Measurements from ENCODE around the gene DYRK1B. TPM values are rescaled to one million over a fixed set of nuclear protein-coding genes. Genes with fewer than 3 reads are reported as not detected.

DYRK1B gene
- polyA plus RNA-seq, 1 of the 3 experiments (the other 2 are of a cell fraction), result 17.2 TPM

DNA sequence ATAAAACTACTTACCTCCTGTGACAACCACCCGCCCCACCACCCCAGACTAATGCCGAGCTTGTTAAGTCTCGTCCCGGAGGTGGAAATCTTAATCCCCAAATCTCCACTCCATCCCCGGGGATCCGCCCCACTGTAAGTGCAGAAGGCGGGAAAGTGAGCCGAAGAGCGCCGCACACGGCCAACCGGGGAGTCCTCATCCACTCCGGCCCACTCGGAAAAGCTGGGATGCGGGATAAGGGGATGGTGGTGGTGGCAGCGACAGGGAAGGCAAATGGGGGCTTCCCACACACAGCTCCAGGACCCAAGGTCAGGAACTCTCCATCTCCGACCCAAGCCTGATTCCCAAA is 11.6 kb upstream of the DYRK1B start (continued):
- TF ChIP-seq, protein P1, sequence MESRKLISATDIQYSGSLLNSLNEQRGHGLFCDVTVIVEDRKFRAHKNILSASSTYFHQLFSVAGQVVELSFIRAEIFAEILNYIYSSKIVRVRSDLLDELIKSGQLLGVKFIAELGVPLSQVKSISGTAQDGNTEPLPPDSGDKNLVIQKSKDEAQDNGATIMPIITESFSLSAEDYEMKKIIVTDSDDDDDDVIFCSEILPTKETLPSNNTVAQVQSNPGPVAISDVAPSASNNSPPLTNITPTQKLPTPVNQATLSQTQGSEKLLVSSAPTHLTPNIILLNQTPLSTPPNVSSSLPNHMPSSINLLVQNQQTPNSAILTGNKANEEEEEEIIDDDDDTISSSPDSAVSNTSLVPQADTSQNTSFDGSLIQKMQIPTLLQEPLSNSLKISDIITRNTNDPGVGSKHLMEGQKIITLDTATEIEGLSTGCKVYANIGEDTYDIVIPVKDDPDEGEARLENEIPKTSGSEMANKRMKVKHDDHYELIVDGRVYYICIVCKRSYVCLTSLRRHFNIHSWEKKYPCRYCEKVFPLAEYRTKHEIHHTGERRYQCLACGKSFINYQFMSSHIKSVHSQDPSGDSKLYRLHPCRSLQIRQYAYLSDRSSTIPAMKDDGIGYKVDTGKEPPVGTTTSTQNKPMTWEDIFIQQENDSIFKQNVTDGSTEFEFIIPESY (IDR thresholded peaks at IDR 0.05; ENCODE audit: borderline replicate concordance, low read depth), result no peak
- TF ChIP-seq, protein P2, sequence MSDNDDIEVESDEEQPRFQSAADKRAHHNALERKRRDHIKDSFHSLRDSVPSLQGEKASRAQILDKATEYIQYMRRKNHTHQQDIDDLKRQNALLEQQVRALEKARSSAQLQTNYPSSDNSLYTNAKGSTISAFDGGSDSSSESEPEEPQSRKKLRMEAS (IDR thresholded peaks at IDR 0.05; ENCODE audit: low read depth), result peak; percentile 42; the same call in 1 of the 2 replicates
- no peak for TF ChIP-seq FOSL2 (IDR thresholded peaks at IDR 0.05; ENCODE audit: borderline replicate concordance, low read depth)

DNA sequence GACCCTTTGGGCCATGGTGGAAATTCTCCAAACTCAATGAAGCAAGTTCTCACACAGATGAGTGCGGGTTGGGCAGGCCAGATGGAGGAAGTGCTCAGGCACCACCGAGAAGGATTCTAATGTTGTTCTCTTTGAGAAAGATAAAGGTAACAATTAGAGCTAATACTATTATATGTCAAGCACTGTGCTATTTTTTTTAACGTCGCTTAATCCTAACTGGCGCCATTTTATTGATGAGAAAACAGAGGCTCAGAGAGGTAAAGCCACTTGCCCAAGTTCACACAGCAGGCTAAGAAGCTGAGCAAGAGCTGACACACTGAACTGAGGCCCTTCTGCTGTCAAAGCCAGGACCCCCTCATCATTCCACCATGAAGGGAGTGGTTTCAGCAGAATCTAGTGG is 11.2 kb upstream of the DYRK1B start:
- Histone ChIP-seq H3K9me2 (no peaks in the 10 kb centered on the region), H4K20me1 (ENCODE audit: insufficient read depth) (peaks cover 14% of the 10 kb centered on the region), H3F3A (replicated peaks; ENCODE audit: insufficient read depth) (no peaks in the 10 kb centered on the region), H3K4me2 (peak overlapping the region; percentile 94), H3K9ac (peak overlapping the region; percentile 86), H2AFZ (ENCODE audit: low read depth) (peak overlapping the region; percentile 17; the same call in 1 of the 2 replicates), H3K79me2 (ENCODE audit: insufficient read depth) (peaks cover 60% of the 10 kb centered on the region), H3K36me3 (replicated peaks in 1 of 2; ENCODE audit: control insufficient read depth in 1 of 2, insufficient read depth in 2 of 2, low read length in 1 of 2) (peaks cover 0 to under 1% of the 10 kb centered on the region in 2 experiments), H3K27me3 (ENCODE audit: insufficient read depth) (no peaks in the 10 kb centered on the region), H3K4me1 (ENCODE audit: control insufficient read depth in 1 of 2, insufficient read depth in 2 of 2, low read depth in 1 of 2, low read length in 1 of 2) (peaks cover 8 to 25% of the 10 kb centered on the region in 2 experiments; a peak in 2 of 4 replicates), H3K4me3 (ENCODE audit: low read depth in 2 of 2, low read length in 1 of 2) (peak overlapping the region; percentile 62 to 80), H3K9me3 (no peaks in the 10 kb centered on the region), H3K27ac (ENCODE audit: low read depth in 2 of 2, low read length in 1 of 2) (no peak overlapping the region)
- 17% methylated on average over 5 of the region's 5 CpGs for WGBS (ENCODE audit: low lambda C conversion rate)
- no peak for DNase-seq
- TF ChIP-seq, protein P1 (IDR thresholded peaks at IDR 0.05; ENCODE audit: borderline replicate concordance, low read depth), result no peak
- TF ChIP-seq ELF1 (IDR thresholded peaks at IDR 0.05) (no peak), FOXM1 (IDR thresholded peaks at IDR 0.05; ENCODE audit: low read depth) (no peak), RXRA (IDR thresholded peaks at IDR 0.05; ENCODE audit: borderline replicate concordance, low read depth) (no peak)
- CTCF ChIA-PET, result interaction anchor here (0.6 to 6.7 kb wide), 18 partner anchors 9 to 375 kb away, joined by 3 to 143 read pairs (median 4); partner anchors contain the start of genes DYRK1B and ZNF780B
- POLR2A ChIA-PET, result interaction anchor here (1.0 to 1.3 kb wide), 2 partner anchors 11 to 409 kb away, joined by 3 to 6 read pairs; partner anchors contain the start of genes DYRK1B and RPS16

DNA sequence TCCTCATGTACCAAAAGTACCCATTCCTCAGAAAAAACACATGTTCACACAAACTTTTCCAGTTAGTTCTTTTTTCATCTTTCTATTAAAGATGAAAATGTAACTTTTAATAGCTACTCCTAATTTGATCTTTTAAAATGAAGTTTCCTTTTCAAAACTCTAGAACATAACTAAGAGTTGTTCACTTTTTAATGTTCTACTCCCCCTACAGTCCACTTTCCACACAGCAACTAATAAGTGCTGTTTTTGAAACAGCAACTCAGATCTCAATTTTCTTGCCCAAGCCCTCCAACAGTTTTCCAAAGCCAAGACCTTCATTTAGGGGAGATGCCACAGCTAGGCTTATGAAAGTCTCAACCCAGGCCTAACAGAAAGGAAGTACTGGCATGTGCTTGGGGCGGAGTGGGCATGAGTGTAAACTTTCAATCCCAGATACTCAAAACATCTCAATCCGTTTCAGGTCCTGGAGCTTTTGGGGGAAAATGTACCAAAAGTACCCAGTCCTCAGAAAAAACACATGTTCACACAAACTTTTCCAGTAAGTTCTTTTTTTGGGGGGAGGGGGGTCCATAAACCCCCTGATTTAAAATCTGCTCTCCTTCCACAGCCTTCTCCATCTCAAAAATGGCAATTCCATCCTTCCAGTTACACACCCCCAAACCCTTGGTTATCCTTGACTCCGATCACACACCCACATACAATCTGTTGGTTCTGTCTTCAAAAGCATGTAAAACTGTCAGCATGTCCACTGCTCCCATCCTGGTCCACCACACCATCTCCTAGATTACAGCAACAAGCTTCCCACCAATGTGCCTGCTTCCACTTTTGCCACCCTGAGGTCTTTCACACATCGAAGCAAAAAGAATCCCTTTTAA is 10.2 kb upstream of the DYRK1B start:
- Histone ChIP-seq H2AFZ (ENCODE audit: low read depth) (no peak overlapping the region), H3K4me3 (ENCODE audit: low read depth in 2 of 2, low read length in 1 of 2) (peak overlapping the region in 1 of 2 experiments; percentile 80; a peak in 2 of 4 replicates), H4K20me1 (ENCODE audit: insufficient read depth) (peaks cover 14% of the 10 kb centered on the region), H3K9me3 (no peaks in the 10 kb centered on the region), H3K79me2 (ENCODE audit: insufficient read depth) (peaks cover 64% of the 10 kb centered on the region), H3K4me1 (ENCODE audit: control insufficient read depth in 1 of 2, insufficient read depth in 2 of 2, low read depth in 1 of 2, low read length in 1 of 2) (peaks cover 8 to 25% of the 10 kb centered on the region in 2 experiments; a peak in 2 of 4 replicates), H3K27me3 (ENCODE audit: insufficient read depth) (no peaks in the 10 kb centered on the region), H3K9ac (peak overlapping the region; percentile 86; the same call in 1 of the 2 replicates), H3K36me3 (replicated peaks in 1 of 2; ENCODE audit: control insufficient read depth in 1 of 2, insufficient read depth in 2 of 2, low read length in 1 of 2) (peaks cover 0 to 10% of the 10 kb centered on the region in 2 experiments), H3K27ac (ENCODE audit: low read depth in 2 of 2, low read length in 1 of 2) (no peak overlapping the region), H3F3A (replicated peaks; ENCODE audit: insufficient read depth) (no peaks in the 10 kb centered on the region), H3K9me2 (no peaks in the 10 kb centered on the region), H3K4me2 (peak overlapping the region; percentile 94)
- 63% methylated on average over 4 of the region's 4 CpGs for WGBS (ENCODE audit: low lambda C conversion rate)
- CTCF ChIA-PET, result interaction anchor here (0.6 to 6.7 kb wide), 36 partner anchors 9 to 376 kb away, joined by 3 to 143 read pairs (median 4); partner anchors contain the start of genes DYRK1B and PSMC4
- DNase-seq, result peak; percentile 50
- POLR2A ChIA-PET, result interaction anchor here (1.3 kb wide), 1 partner anchor 10 kb away, joined by 6 read pairs; the partner anchor contains the start of gene DYRK1B
- TF ChIP-seq RFX5 (IDR thresholded peaks at IDR 0.05; ENCODE audit: low read length), result no peak
- TF ChIP-seq MEF2A (IDR thresholded peaks at IDR 0.05; ENCODE audit: borderline replicate concordance, low read depth), result no peak
- TF ChIP-seq TCF12 (IDR thresholded peaks at IDR 0.05), result no peak
- no peak for TF ChIP-seq CHD2 (IDR thresholded peaks at IDR 0.05; ENCODE audit: low read length, partially characterized antibody)
- TF ChIP-seq, protein P3, sequence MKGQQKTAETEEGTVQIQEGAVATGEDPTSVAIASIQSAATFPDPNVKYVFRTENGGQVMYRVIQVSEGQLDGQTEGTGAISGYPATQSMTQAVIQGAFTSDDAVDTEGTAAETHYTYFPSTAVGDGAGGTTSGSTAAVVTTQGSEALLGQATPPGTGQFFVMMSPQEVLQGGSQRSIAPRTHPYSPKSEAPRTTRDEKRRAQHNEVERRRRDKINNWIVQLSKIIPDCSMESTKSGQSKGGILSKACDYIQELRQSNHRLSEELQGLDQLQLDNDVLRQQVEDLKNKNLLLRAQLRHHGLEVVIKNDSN (IDR thresholded peaks at IDR 0.05; ENCODE audit: borderline replicate concordance, low read depth), result no peak
- TF ChIP-seq, protein P4, sequence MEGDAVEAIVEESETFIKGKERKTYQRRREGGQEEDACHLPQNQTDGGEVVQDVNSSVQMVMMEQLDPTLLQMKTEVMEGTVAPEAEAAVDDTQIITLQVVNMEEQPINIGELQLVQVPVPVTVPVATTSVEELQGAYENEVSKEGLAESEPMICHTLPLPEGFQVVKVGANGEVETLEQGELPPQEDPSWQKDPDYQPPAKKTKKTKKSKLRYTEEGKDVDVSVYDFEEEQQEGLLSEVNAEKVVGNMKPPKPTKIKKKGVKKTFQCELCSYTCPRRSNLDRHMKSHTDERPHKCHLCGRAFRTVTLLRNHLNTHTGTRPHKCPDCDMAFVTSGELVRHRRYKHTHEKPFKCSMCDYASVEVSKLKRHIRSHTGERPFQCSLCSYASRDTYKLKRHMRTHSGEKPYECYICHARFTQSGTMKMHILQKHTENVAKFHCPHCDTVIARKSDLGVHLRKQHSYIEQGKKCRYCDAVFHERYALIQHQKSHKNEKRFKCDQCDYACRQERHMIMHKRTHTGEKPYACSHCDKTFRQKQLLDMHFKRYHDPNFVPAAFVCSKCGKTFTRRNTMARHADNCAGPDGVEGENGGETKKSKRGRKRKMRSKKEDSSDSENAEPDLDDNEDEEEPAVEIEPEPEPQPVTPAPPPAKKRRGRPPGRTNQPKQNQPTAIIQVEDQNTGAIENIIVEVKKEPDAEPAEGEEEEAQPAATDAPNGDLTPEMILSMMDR (IDR thresholded peaks at IDR 0.05), result peak; percentile 78
- peak; percentile 34; the same call in 1 of the 2 replicates for TF ChIP-seq SMC3 (IDR thresholded peaks at IDR 0.05; ENCODE audit: low read depth, low read length)
- no peak for TF ChIP-seq FOSL2 (IDR thresholded peaks at IDR 0.05; ENCODE audit: borderline replicate concordance, low read depth)
- TF ChIP-seq RAD21 (IDR thresholded peaks at IDR 0.05; ENCODE audit: low read length), result peak; percentile 65

Measured in SK-N-SH (cell line).